Activated CD4-positive, alpha-beta T cell treated with anti-CD3 and anti-CD28 coated beads, Interleukin-2, amount 50 U/mL, for 1 hour (primary cell): Measurements from ENCODE around the gene IGFBP2.

Experiments used
- DNase-seq: peaks from one replicate; pipeline ENCODE4 v3.0.0-alpha.2; 2020

The IGFBP2 gene

GRCh38 chr2:216643986-216644659, 10.9 kb downstream of the IGFBP2 start:
- no peak for DNase-seq

DNA sequence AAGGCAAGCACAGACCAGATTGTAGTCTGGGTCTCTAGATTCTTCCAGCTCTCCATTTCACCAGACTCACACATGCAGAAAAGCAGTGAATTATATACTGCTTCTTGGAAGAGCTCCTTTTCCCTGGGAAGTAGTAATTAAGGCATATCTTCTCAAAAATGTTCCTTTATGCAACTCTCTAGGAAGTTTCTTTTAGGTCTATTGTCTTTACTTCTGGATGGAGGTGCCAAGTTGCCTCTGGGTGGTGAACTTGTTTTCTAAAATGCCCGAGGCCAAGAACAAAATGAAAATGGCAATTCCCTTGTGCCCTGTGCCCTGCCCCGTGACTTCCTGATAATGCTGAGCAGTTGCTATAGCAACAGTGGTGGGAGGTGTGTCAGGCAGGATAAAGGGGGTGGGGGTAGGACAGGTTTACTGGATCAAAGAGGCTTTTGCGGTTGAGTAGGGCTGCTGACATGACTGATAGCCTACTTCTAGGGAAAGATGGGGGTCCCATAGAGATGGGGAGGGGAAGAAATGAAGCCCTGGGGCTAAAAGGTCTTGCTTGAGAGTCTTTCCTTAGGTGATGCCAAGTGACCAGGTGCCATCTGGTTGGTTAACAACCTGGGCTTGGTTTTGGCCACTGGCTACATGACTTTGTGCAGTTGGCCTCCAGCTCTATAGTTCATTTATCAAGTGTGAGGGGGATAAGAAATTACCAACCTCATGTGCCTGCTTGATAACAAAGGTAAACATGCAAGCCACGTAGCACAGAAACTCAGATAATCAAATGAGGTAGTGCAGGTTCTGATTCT, 11.8 kb downstream of the IGFBP2 start:
- DNase-seq: no peak

GRCh38 chr2:216645636-216645950, 12.4 kb downstream of the IGFBP2 start:
- DNase-seq: no peak

- no peak for DNase-seq
Observed at GRCh38 chr2:216646116-216646515, 12.9 kb downstream of the IGFBP2 start.

DNA sequence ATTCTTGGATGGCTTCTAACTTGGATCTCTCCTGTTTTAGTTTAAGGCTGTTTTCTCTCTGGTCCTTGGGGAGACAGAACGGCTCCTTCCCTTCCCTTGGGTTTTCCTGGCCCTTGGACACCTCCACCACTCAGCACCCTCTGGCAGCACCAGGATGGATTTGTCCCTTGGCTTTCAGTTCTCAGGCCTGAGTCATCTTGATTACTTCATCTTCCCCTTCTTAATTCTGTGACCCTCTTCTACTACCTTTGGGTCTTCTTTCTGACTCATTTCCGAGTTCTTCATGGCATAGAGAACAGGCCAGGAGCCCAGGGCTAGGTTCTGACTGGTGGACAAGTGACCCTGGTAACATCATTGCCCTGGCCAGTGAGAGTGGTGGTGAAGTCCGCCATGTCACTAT, 14.9 kb downstream of the IGFBP2 start:
- no peak for DNase-seq

GRCh38 chr2:216649574-216649973, 16.4 kb downstream of the IGFBP2 start:
- DNase-seq: no peak

DNA sequence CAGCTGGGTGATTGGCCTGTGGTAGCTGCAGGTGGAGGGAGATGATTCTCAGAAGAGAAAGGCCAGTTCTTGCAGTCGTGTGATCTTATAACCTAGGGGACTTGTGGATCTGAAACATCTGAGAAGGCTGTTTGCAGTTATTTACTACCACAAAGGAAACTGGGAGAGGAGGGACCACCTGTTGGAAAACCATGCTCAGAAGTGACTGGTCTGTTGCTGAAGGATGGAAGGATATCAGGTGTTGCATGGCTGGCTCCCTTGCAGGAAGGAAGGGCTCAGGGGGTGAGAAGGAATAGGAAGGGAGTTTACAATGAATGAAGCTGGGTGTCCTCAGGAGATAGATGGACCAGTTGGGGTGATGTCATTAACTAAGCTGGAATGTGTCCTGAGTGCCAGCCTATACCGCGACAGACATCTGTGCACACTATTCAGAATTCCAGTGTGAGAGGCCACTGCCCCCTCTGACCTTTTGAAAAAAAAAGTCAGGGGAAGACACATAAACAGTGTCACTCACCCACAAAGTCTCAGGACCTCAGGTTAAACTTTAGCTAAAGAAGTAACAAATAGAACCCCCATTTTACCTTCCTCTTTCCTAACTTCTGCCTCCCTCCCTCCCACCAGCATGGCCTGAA, 17.5 kb downstream of the IGFBP2 start:
- DNase-seq: no peak

DNA sequence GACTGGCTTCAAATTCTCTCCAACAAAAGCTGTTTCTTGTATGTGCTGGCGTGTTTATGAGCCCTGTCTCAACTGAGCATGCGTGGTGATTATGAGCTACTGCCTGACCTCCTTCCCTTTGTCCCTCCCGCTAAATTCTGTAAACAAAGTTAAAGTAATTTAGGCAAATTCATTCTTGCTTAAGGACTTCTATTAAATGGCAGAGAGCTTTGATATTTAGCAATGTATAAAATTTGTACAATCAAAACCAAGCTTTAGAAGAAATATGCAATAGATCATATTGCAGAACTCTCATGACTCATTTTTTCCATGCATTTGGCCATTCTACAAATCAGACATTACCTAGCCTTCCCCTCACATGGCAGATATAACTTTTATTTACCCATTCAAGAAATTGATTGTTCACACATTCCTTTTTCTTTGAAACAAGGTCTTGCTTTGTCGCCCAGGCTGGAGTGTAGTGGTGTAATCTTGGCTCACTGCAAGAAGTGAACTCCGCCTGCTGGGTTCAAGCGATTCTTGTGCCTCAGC, 18.2 kb downstream of the IGFBP2 start:
- DNase-seq: no peak

DNA sequence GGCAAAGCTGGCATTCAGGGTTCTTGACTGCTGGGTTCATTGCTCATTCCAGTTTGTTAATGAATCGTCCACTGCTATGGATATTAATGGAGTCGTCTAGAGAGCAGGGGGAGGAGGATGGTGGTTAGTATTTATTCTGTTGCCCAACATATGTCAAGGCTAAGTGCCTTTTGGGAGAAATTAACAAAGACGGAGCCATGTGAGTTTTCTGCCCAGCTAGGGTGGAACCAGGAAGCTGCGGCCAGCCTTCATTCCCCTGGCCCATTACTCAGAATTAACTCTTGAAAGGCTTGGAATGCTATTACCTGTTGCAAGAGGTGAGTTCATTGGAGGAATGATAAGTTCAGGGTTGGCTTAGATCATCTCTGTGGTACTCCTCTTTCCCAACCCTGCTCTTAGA, 19.3 kb downstream of the IGFBP2 start:
- no peak for DNase-seq

DNA sequence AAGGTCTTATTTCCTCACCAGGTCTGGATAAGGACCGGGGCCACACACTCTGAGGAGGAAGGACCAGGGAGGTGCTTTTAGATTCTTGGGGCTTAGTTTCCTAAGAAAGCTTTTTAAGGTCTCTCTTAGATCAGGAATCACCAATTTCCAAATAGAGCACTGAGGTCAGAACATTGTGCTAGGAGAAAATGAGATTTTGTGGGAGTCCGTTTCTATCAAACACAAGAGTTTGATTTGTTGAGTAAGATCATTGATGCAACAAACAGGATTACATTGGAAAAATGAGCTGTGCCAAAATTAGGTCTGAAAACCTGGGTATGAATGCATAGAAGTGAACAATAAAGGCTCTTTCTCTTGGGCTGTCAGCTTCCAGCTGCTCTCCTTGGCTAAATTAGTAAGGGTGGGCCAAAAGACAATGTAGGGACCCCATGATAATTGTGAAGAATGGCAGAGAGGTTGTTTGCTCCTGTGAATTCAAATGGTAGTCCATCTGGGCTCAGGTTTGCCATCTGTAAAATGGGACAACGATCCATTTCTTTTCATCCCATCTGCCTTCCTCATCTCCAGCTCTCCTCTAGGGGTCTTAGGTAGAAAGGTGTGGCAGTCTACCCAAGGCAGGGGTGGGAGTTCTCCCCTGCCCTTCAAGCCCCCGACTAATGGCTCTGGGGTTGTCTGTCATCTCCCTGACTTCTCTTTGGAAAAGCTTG, 20.0 kb downstream of the IGFBP2 start:
- DNase-seq: no peak

DNA sequence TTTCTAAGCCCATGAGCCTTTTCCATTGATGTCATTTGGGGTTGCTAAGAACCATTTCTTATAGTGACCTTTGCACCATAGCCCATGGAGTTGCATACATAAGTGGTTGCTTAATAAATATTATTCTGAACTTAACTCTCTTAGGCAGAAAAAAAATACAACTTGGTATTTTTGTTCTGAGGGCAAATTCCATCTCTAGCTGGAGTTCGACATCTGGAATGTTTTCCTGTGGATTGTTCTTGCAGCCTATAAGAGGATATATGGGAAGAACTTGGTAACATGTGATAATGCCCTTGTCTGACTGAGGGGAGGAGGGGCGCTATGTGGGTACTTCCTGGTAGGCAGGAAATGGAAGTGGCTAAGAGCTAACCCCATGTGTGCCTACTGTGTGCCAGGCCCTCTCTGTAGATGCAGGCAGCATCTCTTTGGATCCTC, 20.7 kb downstream of the IGFBP2 start:
- no peak for DNase-seq

GRCh38 chr2:216654528-216655052, 21.4 kb downstream of the IGFBP2 start:
- DNase-seq: no peak

DNA sequence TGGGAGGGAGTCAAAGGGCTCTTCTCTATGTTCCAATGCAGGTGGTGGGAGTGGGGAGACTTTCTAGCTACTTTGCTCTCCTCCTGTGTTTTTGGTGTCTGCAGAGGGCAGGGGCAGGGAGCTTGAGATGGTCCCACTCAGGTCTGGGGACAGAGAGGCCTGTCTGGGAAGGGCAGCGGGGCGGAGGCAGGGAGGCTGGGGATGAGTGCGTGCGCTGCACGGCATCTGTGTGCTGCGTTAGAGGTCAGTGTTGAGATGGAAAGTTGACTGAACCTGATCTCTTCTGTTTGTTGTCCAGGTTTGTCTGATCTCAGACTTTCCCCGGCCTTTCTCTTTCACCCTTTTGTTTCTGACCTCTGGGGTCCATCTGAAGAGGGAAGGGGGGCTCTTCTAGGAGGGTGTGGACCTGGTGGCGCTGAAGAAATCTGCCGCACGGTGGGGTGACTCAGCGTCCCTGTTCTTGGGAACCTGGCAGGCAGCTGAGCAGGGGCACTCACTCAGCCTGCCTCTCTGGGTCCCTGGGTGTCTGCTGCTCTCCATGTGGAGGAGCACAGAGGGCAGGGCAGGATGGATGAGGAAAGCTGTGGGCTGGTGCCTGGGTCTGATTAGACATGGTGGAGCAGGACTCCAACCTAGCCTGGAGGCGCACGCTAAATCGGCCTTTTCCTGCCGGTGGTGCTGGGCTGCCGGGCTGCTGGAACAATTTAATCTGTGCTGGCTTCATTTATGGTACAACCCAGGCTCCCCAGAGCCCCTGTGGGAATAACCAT, 24.1 kb downstream of the IGFBP2 start:
- no peak for DNase-seq

GRCh38 chr2:216657980-216658379, 24.8 kb downstream of the IGFBP2 start:
- no peak for DNase-seq

DNA sequence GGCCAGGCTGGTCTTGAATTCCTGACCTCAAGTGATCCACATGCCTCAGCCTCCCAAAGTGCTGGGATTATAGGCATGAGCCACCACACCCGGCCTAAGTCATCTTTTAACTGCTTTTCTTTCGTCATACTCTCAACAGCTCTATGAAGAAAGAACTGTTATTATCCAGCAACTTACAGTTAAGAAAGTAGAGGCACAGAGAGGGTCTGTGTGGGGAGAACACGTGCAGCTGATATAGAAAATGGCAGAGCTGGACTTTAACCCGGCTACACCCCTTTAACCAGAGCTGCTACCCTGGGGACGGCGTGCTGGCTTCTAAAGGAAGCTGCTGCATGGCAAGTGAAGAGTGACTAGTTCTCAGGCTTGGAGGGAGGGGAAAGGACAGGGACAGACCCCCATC, 25.5 kb downstream of the IGFBP2 start:
- DNase-seq: no peak

- DNase-seq: no peak
Observed at GRCh38 chr2:216659276-216659675, 26.1 kb downstream of the IGFBP2 start.

GRCh38 chr2:216660496-216660895, 27.3 kb downstream of the IGFBP2 start:
- no peak for DNase-seq

- no peak for DNase-seq
Observed at GRCh38 chr2:216661051-216661450, 27.8 kb downstream of the IGFBP2 start.

DNA sequence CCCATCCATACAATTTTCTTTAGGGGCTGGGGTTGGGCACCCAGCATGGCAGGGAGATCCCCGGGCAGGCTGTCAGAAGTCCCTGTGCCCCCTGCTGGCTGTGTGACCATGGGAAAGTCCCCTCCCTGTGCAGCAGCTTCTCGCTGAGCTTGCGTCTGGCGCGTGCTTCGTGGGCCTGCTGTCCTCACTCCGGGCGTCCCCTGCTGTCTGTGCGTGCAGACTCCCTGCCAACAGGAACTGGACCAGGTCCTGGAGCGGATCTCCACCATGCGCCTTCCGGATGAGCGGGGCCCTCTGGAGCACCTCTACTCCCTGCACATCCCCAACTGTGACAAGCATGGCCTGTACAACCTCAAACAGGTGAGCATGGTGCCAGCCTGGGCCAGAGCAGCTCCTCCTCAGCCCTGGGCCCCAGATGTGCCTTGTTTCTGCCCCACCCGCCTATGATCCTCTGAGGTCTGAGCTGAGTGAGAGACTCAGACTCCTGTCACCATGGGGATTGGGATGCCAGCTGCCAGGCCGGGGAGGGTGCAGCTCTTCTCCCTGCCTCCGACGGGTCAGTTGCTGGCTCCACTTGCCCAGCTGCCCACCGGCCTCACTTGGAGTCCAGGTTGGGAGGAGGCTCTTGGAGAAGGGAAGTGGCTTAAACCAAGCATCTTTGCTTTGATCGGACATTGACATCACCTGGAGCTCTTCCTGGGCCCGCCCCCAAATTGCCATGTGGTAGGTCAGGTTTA, 28.6 kb downstream of the IGFBP2 start:
- DNase-seq: no peak

DNA sequence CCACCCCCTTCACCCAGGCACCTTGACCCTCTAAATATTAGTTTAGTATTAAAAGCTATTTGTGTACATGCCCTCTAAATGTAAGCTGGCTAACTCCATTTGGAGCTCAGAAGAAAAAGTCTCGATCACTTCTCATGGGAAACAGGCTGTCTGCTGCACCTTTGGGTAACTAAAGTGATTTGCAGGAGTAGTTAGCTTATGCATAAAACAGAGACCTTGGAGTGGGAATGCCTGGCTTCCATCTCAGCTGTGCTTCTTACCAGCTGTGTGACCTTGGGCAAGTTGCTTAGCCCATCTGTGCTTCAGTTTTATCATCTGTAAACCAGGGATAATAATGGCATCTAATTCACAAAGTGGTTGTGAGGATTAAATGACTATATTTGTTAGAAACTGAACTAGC, 29.9 kb downstream of the IGFBP2 start:
- DNase-seq: no peak

- DNase-seq: no peak
Observed at GRCh38 chr2:216663846-216664245, 30.6 kb downstream of the IGFBP2 start.
